HG03175 (cell line): ENCODE results near the gene FER1L5.
"Not testable (repeated sequence)": the region's sequence is repeated elsewhere in the genome, so short reads cannot be mapped to it uniquely, and the experiment has no call there.

Experiments used
- ATAC-seq: cut with Tn5 transposase; IDR thresholded peaks from one replicate; pipeline ENCODE4 v1.9.1; 2021; ENCODE audit warnings: mild to moderate bottlenecking, moderate library complexity; ENCODE audit not compliant: unreplicated experiment

Gene FER1L5

DNA sequence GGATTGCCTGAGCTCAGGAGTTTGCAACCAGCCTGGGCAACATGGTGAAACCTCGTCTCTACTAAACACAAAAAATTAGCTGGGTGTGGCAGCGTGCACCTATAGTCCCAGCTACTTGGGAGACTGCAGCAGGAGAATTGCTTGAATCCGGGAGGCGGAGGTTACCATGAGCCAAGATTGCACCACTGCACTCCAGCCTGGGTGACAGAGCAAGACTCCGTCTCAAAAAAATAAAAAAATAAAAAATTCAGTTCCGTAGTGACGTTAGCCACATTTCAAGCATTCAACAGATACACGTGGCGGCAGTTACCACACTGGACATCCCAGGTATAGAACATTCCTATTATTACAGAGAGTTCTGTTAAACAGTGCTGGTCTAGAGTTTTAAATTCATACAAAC, 8.9 kb upstream of the FER1L5 start:
- ATAC-seq, result no peak

DNA sequence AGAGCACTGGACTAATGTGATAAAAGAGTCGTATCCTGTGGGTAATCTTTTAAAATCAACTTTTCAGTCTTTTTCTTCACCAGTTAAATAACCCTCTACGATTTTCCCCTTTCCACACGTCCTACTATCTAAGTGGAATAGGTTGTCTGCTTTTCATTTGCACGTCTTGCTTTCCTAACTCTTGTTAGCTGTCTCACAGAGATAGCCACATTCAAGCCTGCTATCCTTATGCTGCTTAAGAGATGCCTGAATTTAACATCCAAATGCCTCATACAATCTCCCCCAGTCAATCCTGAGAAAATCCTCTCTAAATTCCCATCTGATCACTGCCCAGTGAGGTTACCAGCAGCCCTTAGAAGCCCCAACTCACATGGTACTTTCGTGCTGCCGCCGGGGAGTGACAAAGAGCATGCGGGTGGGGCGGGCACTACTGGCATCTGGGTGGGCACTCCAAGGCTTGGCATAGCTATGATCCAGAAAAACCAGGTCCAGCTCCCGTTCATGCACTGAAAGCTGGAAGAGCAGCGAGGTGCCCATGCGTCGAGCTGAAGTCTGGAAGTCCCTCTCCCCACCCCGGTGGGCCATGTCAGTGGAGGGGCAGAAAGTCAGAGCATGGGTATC, 5.9 kb upstream of the FER1L5 start:
- no peak for ATAC-seq

DNA sequence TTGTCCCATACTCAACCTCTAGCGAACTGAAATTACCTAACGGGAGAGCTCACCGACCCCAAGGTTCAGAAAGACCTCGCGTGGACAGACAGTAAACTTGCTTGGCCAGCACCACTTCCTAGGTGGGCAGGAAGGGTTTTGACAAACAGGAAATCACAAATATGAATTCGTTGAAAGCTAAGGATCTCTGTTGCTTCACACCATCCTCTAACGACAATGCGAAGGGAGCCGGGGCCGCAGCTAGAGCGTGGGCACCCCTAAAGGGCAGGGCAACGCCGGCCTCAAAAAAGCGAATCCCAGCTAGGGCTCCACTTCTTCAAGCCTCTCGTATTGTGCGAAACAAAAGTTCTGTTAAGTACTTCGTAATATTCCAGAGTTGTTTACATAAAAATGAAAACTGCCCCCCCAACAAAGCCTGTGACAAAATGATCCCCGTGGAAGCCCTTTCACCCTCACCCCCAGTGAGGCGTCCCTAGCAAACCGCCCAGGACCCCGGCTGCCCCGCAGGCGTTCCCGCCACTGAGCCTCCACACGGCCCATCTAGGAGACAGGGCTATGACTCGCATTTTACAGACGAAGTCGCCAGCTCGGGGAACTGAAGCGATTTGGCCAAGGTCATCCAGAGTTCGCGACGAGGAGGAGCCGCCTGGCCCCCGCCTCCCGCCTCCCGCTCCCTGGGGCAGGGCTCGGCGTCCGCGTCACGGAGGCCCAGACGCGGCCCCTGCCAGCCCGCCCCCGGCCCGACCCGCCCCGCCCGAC, 5.0 kb upstream of the FER1L5 start:
- peak; percentile 82 for ATAC-seq

DNA sequence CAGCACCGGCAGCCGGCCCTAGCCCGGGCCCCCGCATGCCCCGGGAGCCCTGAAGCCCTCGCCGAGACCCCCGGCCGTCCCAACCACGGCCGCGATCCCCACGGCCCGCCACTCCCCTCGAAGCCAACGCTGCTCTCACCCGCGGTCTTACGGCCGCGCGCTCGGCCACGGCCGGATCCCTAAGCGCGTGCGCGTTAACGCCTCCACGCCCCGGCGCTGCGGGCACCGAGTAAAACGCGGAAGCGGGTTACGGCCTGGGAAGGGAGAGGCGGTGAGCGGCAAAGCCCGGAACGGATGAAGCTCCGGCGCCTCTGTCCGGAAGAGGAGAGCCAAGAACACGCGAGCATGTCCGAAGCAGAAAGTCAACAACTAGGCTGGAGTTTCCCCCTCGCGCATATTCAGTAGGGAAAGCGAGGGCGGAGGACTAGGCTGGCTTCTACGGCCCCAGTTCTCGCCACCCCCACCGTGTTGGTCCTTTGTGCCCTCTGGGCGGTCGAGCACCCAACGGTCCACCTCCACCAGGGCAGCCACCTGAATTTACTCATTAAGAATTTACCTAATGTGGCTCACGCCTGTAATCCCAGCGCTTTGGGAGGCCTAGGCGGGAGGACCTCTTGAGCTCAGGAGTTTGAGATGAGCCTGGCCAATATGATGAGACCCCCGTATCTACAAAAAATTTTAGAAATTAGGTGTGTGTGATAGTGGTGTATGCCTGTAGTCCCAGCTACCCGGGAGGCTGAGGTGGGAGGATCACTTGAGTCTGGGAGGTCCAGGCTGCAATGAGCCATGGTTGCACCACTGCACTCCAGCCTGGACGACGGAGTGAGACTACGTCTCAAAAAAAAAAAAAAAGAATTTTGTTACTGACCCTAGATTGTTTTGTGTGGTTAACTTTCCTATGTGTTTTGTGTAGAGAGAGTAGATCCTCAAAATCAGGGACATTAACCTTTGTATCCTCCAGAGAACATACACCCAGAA, 4.1 kb upstream of the FER1L5 start, which contains the start of gene KANSL3:
TSS of gene KANSL3 (minus strand) at position 169 of the 978 bp plus-strand sequence. CDS start 1,177 bp downstream, outside the sequence.
- peak; percentile 66 for ATAC-seq

DNA sequence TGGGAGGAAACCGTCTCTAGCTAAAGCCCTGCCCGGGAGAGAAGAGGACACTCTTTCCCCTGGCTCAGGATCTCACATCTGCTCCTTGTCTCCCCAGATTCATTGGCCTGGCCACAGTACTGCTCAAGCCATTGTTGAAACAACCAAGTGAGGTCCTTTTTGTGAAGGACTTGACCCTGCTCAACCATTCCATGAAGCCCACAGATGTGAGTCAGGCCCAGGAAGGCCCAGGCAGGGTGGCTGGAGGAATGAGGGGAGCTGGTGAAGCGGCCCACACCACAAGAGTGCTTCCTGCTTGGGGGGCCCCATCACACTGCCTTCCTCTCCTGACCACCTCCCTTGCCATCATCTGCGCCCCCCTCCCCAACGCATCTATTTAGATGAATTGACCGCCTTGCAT, 5.1 kb downstream of the FER1L5 start:
- no peak for ATAC-seq

DNA sequence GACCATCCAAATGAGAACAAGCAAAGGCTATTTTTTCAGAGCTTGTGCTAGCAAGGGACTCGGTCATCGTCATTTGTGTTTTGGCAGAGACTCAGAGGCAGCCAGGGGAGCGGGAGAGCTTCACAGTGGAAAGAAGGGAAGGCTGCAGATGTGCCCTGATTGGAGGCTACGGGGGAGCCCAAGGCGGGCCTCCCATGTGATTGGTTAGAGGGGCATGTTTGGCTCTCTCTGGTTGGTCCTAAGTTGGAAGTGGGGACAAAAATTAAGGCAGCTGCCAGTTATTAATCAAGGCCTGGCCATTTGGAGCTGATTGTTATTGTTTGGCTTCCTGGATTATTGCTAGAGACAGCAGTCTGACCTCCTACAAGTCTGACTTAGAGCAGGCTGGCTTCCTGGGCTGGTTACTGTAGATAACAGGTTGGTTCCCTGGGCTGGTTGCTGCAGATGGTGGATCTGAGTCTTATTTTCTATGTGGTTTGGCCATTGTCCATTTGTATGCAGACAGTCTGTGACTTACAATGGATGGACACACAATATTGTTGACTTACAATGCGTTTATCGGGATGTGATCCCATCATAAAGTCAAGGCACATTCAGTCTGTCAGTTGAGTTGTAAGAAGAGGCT, 5.9 kb downstream of the FER1L5 start:
- ATAC-seq, result no peak

DNA sequence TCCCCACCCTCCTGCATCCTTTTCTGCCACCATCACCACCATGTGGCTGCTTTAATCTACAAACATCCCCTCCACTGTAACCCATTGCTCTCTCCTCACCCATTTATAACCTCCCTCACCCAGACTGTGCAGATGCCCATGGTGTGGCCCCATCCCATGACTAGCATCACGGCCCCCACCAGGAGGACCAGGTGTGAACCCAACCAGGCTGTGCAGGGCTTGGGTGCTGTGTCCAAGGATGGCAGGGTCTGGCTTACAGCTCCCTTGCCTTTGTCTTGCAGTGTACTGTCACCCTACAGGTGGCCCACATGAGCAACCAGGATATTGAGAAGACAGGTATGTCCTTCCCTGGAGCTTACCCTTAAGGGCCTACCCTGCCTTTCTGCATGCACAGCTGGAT, 6.8 kb downstream of the FER1L5 start:
- no peak for ATAC-seq

DNA sequence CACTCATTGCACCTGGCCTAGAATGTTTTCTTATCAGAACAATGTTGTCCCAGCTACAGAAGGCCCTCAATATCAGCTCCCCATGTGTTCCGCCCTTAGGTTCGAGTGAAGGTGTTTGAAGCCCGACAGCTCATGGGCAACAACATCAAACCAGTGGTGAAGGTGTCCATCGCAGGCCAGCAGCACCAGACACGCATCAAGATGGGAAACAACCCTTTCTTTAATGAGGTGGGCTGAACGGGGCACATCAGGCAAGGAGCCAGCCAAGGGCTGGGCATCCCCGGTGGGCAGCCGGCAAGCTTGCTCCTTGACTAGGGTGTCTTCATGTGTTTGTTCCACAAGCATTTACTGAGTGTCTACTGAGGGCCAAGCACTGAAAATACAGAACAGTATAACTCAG, 9.2 kb downstream of the FER1L5 start:
- ATAC-seq, result no peak

DNA sequence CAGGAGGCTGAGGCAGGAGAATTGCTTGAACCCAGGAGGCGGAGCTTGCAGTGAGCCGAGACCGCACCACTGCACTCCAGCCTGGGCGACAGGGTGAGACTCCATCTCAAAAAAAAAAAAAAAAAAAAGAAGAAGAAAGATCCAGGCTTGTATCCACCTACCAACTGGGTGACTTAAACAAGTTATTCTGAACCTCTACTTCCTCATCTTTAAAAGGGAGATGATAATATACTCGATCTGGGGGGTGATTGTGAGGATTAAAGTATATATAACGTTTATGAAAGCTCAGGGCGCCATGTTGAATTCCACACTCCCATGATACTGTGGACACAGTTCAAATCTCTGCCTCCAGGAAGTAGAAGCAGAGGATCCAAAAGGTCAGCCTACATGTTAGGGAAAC, 12.2 kb downstream of the FER1L5 start:
- ATAC-seq, result not testable (repeated sequence)

DNA sequence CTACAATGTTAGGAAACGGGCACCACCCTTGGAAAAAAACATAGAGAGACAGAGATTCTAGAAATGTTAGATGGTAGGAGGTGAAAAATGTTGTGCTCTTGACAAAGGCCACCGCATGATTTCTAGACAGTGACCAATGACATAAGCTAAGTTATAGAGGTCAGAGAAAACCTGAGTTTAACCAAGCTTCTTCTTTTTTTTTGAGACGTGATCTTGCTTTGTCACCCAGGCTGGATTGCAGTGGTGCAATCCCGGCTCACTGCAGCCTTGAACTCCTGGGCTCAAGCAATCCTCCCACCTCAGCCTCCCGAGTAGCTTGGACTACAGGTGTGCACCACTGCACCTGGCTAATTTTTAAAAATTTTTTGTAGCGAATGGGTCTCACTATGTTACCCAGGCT, 13.0 kb downstream of the FER1L5 start:
- no peak for ATAC-seq

DNA sequence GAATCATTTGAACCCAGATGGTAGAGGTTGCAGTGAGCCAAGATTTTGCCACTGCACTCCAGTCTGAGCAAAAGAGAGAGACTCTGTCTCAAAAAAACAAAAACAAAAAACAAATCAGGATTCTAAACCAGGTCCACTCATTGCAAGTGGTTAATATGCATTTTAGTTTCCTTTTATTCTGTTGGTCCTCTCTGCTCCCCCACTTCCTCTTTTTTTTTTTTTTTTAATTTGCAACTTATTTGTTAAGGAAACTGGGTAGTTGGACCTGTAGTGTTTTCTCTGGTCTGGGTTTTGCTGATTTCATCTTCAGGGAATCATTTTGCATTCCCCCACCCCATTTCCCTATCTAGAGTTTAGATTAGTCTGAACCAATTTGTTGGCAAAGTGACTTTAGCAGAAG, 14.0 kb downstream of the FER1L5 start:
- no peak for ATAC-seq

DNA sequence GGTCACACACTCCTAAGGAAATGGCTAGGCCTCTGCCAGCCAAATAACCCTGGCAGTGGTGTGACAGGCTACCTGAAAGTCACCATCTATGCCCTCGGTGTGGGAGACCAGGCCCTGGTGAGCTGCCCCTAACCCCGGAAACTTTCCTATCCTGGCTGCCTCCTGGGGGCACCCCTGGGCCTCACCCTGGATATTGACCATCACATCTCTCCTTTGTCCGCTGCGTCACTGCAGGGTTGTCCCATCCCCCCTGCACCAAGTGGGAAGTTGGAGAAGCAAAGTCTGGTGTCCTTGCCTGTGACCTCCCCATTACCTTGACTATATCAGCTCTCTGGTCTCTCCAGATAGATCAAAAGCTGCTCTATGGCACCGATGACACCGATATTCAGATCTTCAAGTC, 18.8 kb downstream of the FER1L5 start:
- ATAC-seq, result no peak

DNA sequence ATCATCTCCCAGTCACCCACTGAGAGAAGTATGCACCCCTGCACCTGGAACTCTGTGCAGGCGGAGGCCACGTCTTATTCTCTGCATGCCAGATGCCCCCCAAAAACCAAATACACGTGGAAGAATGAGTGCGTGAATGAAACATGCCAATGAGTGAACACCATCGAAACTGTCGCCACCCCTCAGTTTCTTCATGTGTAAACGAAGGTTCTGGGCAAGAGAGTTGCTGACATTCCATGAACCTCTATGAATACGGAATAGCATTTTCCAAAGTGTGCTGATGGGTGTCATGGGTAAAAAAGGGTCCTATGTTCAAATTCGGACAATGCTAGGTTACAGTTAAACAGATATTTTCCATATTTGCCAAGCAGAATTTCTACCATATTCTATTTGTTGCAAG, 19.8 kb downstream of the FER1L5 start:
- no peak for ATAC-seq

DNA sequence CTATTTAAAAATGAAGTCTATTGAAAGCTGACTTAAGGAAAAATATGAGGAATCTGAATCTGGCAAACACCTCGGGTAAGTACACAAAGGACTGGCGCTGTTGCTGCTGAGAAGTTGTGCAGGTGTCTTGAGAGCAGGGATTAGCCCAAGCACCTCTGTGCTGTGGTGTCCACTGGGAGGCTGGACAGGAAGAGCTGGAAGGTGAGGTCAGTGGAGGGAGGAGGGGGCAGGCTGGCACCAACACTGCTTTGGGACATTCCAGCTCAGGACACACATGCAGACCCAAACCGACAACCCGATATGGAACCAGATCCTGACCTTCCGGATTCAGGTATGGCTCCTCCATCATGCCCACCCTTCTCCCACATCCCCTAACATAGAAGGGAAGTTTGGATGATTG, 20.6 kb downstream of the FER1L5 start:
- no peak for ATAC-seq

DNA sequence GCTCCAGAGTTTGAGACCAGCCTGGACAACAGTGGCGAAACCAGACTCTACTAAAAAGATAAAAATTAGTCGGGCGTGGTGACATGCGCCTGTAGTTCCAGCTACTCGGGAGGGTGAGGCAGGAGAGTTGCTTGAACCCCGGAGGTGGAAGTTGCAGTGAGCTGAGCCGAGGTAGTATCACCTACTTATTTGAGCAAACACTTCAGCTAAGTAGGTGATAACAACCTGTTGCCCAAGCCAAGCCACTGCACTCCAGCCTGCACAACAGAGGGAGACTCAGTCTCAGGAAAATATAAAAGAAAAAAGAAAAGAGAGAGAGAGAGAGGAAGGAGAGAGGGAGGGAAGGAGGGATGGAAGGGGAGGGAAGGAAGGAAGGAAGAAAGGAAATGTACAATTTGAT, 21.3 kb downstream of the FER1L5 start:
- no peak for ATAC-seq

DNA sequence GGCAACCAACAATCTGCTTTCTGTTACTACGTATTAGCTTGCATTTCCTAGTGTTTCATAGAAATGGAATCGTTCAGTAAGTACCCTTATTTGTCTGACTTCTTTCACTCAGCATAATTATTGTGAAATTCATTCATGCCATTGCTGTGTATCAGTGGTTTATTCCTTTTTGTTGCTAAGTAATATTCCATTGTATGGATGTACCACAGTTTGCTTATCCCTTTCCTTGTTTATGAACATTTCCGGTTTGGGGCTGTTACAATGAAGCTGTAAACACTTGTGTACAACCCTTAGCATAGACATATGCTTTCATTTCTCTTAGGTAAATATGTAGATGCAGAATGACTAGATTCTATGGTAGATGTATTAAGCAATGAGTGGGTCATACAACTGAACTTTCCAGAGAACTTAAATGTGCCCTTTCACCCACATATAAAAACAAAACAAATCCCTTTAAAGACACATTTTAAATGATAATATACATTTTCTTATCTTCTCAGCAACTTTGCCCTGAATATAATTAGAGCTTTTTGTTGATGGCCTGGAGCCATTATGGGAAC, 21.9 kb downstream of the FER1L5 start:
- no peak for ATAC-seq

DNA sequence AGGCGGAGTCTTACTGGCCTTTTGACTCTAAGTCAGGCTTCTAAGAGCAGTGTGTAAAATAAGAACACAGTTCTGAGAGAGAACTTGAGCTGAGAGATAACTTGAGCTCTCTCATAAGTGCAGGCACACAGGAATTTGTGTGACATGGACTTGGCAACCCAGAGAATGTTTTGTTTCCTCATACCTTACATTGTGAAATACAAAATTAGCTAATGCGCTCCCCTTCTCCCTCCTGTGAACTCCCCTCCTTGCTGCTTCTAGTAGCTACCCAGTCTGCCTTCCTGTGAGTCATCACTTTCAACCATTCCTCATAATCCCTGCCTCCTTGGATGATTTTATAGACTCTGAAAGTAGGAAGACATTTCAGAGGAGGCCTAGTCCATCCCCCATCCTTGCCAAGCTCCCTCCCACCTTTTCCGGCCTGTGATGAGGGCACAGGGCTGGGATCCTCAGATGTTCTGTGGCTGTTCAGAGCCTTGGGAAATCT, 22.6 kb downstream of the FER1L5 start:
- ATAC-seq, result no peak

DNA sequence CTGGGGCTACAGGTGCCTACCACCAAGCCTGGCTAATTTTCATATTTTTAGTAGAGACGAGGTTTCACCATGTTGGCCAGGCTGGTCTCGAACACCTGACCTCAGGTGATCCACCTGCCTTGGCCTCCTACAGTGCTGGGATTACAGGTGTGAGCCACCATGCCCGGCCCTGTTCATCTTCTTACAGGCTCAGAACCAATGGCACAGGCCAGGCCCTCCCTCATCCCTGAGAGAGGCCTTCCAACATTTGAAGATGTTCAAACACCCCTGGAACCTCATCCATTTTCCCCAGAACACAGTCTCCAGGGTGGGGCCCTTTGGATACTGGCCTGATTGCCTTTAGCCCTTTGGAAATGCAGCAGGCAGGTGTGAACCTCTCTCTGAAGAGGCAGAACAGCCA, 23.2 kb downstream of the FER1L5 start:
- not testable (repeated sequence) for ATAC-seq

DNA sequence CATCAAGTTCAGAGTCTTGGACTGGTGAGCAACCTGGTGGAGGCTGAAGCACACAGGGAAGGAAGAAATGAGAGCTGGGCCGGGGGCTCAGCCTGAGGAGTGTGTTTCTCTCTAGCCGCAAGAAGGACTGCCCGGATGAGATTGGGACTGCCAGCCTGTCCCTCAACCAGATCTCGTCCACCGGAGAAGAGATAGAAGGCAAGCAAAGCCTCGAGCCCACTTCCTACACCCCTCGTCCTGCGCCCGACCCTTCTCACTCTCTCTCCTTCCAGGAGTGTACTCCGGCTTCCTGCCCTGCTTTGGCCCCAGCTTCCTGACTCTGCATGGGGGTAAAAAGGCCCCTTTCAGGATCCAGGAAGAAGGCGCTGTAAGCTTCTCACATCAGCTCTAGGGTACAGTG, 26.2 kb downstream of the FER1L5 start:
- no peak for ATAC-seq

DNA sequence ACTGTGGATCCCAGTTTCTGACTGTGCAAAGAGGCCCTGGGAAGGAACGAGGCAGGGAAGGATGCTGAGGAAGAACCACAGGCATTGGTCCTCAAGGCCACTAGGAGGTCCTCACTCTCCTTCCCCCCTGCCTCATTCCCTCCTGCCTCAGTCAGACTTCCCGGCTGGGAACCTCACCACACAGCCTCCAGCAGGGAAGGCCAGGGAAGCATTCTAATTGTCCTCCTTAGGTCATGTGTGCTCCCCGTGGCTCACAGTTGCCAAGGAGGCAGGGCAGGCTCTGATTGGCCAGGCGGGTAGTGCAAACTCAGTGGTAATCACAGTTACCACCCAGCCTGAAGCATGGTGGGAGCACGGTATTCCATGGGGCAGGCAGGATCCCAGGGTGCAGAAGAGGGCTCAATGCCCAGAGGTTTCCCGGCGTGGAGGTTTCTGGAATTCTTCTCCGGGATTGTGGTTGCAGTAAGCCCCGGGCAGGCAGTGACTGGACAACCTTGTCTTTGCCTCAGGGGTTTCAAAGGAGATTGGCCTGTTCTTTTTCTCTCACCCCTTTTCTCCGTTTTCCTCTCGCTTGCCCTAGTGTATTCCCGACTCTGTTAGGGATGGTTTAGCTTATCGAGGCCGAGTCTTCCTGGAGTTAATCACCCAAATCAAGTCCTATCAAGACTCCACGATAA, 27.1 kb downstream of the FER1L5 start:
- ATAC-seq, result no peak
